Hematopoietic multipotent progenitor cell treated with erythropoietin and hydrocortisone succinate and interleukin-3 and kit ligand, for 15 days (in vitro differentiated cells): Measurements from ENCODE around the gene ECM1.

Source experiments
- DNase-seq: peaks from one replicate; pipeline ENCODE4 v3.0.0-alpha.2; 2015; ENCODE audit warnings: low spot score

Gene ECM1

GRCh38 chr1:150507912-150508864 lies at the start of gene ECM1:
Gene ECM1, plus strand, starts transcription at chr1:150508109. Its CDS starts 101 bp downstream, at chr1:150508210.
- DNase-seq, result no peak

- DNase-seq, result peak; percentile 80
Measured at GRCh38 chr1:150464422-150464826, 43.5 kb upstream of the ECM1 start.

GRCh38 chr1:150466964-150467363 lies 40.9 kb upstream of the ECM1 start:
- DNase-seq, result no peak

GRCh38 chr1:150469291-150469690 lies 38.6 kb upstream of the ECM1 start:
- no peak for DNase-seq

- DNase-seq, result no peak
Measured at GRCh38 chr1:150472601-150473200, 35.2 kb upstream of the ECM1 start.

GRCh38 chr1:150473659-150474058 lies 34.2 kb upstream of the ECM1 start:
- no peak for DNase-seq

GRCh38 chr1:150474869-150475268 lies 33.0 kb upstream of the ECM1 start:
- no peak for DNase-seq

GRCh38 chr1:150476754-150477153 lies 31.2 kb upstream of the ECM1 start:
- DNase-seq, result no peak

- DNase-seq, result no peak
Measured at GRCh38 chr1:150477320-150477719, 30.6 kb upstream of the ECM1 start.

GRCh38 chr1:150477733-150478132 lies 30.2 kb upstream of the ECM1 start:
- no peak for DNase-seq

GRCh38 chr1:150479370-150479769 lies 28.5 kb upstream of the ECM1 start:
- no peak for DNase-seq

- no peak for DNase-seq
Measured at GRCh38 chr1:150479927-150480352, 28.0 kb upstream of the ECM1 start.

GRCh38 chr1:150484431-150484830 lies 23.5 kb upstream of the ECM1 start:
- no peak for DNase-seq

GRCh38 chr1:150484861-150485260 lies 23.0 kb upstream of the ECM1 start:
- DNase-seq, result peak; percentile 15

GRCh38 chr1:150486966-150487762 lies 20.7 kb upstream of the ECM1 start, which contains the start of gene TARS2:
Gene TARS2, plus strand, starts transcription at chr1:150487419. Its CDS starts 32 bp downstream, at chr1:150487451.
- DNase-seq, result peak; percentile 97

- DNase-seq, result no peak
Measured at GRCh38 chr1:150487763-150488115, 20.2 kb upstream of the ECM1 start.

GRCh38 chr1:150493175-150493574 lies 14.7 kb upstream of the ECM1 start:
- no peak for DNase-seq

GRCh38 chr1:150498342-150498741 lies 9.6 kb upstream of the ECM1 start:
- no peak for DNase-seq

GRCh38 chr1:150505431-150505830 lies 2.5 kb upstream of the ECM1 start:
- no peak for DNase-seq

- no peak for DNase-seq
Measured at GRCh38 chr1:150508982-150509381, 1.1 kb downstream of the ECM1 start.

- DNase-seq, result no peak
Measured at GRCh38 chr1:150511551-150511950, 3.6 kb downstream of the ECM1 start.

- no peak for DNase-seq
Measured at GRCh38 chr1:150511985-150512660, 4.2 kb downstream of the ECM1 start.
